K562 (cell line): ENCODE data around the gene WWOX. TPM values are rescaled to one million over a fixed set of nuclear protein-coding genes. Genes with fewer than 3 reads are reported as not detected.

ENCODE experiments used
- CREM ChIP-seq: IDR thresholded peaks from 2 replicates; pipeline ENCODE4 v1.6.1; 2014; ENCODE audit warnings: antibody characterized with exemption, low read depth
- HOMEZ ChIP-seq: fragments of 250-450 bp; sonication (Bioruptor Pico); IDR thresholded peaks from 2 replicates; pipeline ENCODE4 v1.4.0; 2020; ENCODE audit warnings: mild to moderate bottlenecking, moderate library complexity
- MTA1 ChIP-seq: fragments of 450-650 bp; IDR thresholded peaks from 2 replicates; pipeline ENCODE4 v1.6.1; 2017; ENCODE audit warnings: borderline replicate concordance
- SMAD4 ChIP-seq: fragments of 250-450 bp; sonication (Bioruptor Pico); conservative IDR thresholded peaks from 2 replicates; pipeline ENCODE4 v1.8.0; 2021; ENCODE audit warnings: inconsistent platforms, mild to moderate bottlenecking, moderate library complexity
- TAF9B ChIP-seq: fragments of 450-650 bp; IDR thresholded peaks from 2 replicates; pipeline ENCODE4 v1.6.1; 2018; ENCODE audit warnings: mild to moderate bottlenecking; ENCODE audit not compliant: partially characterized antibody
- ZBTB34 ChIP-seq: fragments of 250-450 bp; sonication (Bioruptor Pico); IDR thresholded peaks from 2 replicates; pipeline ENCODE4 v1.8.0; 2021; ENCODE audit warnings: mild to moderate bottlenecking, moderate library complexity
- ZC3H11A ChIP-seq: IDR thresholded peaks from 2 replicates; pipeline ENCODE4 v1.6.1; 2012; ENCODE audit warnings: low read depth, low read length, improper control_type of control experiment
- polyA plus RNA-seq, 8 experiments: library from polyadenylated mRNA; depleted of rRNA in 4 of 8; stranded (reverse) in 5 of 8; unstranded in 3 of 8; fragments of >200 nt; fragmentation: Nextera tagmentation in 2 of 8; fragmentation: Illumina TruSeq in 1 of 8; extraction: Ambion mirVana in 2 of 8; extraction: Trizol in 1 of 8; gene quantifications; 2 replicates each; pipeline versions ENCODE4 v1.2.1 to v1.2.3, GENCODE V29; 2011 to 2014; ENCODE audit warnings: inconsistent platforms in 1 of 8, missing spikeins in 1 of 8
- total RNA-seq, 7 experiments: library from RNA; depleted of rRNA in 6 of 7; stranded (reverse); fragments of >200 nt in 6 of 7; fragmentation: Illumina TruSeq in 2 of 7; extraction: Trizol in 2 of 7; gene quantifications; 2 replicates each; pipeline versions ENCODE4 v1.2.1 to v1.2.3, GENCODE V29; 2011 to 2021; ENCODE audit warnings: low replicate concordance in 1 of 7
- TF ChIP-seq, protein P1 (sequence below), 2 experiments: fragments of 200-800 bp in 1 of 2; sonication (Bioruptor generic) in 1 of 2; sonication (generic) in 1 of 2; formaldehyde crosslinking in 1 of 2; IDR thresholded peaks in 1 of 2; conservative IDR thresholded peaks in 1 of 2; 2 replicates each; pipeline versions ENCODE4 v1.5.0 to v1.6.1; 2016 to 2020; ENCODE audit warnings: missing compliant biosample characterization in 1 of 2, missing genetic modification characterization in 1 of 2, missing genetic modification reagents in 1 of 2
- TF ChIP-seq, protein P2 (sequence below), 2 experiments: fragments of 450-650 bp; IDR thresholded peaks; 2 replicates each; pipeline ENCODE4 v1.6.1; 2016; ENCODE audit warnings: mild to moderate bottlenecking in 2 of 2, borderline replicate concordance in 1 of 2, low read depth in 1 of 2, moderate library complexity in 1 of 2
- TF ChIP-seq, protein P3 (sequence below): fragments of 250-450 bp; sonication (Bioruptor Pico); IDR thresholded peaks from 2 replicates; pipeline ENCODE4 v1.5.0; 2020; ENCODE audit warnings: mild to moderate bottlenecking, borderline replicate concordance

WWOX gene
- total and polyA plus RNA-seq, 9 of the 15 experiments (the other 6 are each of a cell fraction or from before 2014, with no cell fraction given), result 1.6 to 22.7 (median 8.1) TPM

DNA sequence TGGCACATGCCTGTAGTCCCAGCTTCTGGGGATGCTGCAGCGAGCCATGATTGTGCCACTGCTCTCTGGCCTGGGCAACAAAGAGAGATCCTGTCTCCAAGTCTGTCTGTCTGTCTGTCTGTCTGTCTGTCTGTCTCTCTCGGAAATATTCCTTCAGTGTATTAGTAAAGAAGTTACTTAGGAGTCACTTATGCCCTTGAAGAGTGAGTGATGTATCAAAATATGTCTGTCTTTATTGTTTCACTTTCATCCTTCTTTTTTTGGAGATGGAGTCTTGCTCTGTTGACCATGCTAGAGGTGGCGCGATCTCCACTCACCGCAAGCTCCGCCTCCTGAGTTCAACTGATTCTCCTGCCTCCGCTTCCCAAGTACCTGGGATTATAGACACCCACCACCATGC is 410.5 kb downstream of the WWOX start (continued):
- TF ChIP-seq, protein P1, sequence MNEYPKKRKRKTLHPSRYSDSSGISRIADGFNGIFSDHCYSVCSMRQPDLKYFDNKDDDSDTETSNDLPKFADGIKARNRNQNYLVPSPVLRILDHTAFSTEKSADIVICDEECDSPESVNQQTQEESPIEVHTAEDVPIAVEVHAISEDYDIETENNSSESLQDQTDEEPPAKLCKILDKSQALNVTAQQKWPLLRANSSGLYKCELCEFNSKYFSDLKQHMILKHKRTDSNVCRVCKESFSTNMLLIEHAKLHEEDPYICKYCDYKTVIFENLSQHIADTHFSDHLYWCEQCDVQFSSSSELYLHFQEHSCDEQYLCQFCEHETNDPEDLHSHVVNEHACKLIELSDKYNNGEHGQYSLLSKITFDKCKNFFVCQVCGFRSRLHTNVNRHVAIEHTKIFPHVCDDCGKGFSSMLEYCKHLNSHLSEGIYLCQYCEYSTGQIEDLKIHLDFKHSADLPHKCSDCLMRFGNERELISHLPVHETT (CRISPR knock-in tag; conservative IDR thresholded peaks at IDR 0.05 in 1 of 2, IDR thresholded peaks at IDR 0.05 in 1 of 2), result no peak
- TF ChIP-seq HOMEZ (CRISPR knock-in tag) (no peak), TAF9B (no peak), ZC3H11A (no peak), ZBTB34 (CRISPR knock-in tag) (no peak), SMAD4 (CRISPR knock-in tag) (no peak), MTA1 (no peak), CREM (no peak)
- TF ChIP-seq, protein P2, sequence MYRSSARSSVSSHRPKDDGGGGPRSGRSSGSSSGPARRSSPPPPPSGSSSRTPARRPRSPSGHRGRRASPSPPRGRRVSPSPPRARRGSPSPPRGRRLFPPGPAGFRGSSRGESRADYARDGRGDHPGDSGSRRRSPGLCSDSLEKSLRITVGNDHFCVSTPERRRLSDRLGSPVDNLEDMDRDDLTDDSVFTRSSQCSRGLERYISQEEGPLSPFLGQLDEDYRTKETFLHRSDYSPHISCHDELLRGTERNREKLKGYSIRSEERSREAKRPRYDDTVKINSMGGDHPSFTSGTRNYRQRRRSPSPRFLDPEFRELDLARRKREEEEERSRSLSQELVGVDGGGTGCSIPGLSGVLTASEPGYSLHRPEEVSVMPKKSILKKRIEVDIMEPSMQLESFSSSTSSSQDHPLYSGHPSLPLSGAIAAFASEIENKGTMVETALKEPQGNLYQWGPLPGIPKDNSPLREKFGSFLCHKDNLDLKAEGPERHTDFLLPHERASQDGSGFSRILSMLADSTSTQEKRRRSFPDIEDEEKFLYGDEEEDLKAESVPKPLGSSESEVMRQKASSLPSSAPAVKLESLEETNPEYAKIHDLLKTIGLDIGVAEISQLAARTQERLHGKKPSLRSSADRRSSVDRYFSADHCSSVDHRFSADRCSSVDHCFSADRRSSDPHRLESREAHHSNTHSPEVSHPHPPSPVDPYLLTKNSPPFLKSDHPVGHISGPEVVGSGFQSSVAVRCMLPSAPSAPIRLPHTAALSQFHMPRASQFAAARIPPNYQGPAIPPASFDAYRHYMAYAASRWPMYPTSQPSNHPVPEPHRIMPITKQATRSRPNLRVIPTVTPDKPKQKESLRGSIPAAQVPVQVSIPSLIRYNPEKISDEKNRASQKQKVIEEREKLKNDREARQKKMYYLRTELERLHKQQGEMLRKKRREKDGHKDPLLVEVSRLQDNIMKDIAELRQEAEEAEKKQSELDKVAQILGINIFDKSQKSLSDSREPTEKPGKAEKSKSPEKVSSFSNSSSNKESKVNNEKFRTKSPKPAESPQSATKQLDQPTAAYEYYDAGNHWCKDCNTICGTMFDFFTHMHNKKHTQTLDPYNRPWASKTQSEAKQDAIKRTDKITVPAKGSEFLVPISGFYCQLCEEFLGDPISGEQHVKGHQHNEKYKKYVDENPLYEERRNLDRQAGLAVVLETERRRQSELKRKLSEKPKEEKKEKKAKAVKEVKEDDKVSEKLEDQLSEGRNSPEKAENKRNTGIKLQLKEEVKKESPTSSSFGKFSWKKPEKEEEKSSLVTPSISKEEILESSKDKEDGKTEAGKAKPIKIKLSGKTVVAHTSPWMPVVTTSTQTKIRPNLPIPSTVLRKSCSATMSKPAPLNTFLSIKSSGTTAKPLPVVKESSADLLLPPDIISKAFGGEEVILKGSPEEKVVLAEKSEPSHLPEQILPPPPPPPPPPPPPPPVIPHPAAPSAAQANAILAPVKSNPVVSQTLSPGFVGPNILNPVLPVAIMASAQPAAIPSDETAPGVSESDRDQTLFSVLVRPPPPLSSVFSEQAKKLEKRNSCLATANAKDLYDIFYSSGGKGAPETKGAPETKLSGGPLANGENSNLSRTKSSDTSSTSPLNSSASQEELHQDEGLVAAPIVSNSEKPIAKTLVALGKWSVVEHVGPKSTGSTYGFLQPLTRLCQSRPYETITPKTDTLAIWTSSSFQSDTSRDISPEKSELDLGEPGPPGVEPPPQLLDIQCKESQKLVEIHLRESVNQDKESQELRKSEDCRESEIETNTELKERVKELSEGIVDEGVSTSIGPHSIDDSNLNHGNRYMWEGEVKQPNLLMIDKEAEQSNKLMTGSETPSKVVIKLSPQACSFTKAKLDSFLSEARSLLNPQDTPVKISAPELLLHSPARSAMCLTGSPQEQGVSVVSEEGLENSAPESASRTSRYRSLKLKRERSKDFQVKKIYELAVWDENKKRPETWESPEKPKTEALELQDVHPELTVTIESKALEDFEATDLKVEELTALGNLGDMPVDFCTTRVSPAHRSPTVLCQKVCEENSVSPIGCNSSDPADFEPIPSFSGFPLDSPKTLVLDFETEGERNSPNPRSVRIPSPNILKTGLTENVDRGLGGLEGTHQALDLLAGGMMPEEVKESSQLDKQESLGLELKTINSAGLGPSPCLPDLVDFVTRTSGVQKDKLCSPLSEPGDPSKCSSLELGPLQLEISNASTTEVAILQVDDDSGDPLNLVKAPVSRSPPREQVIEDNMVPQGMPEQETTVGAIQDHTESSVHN (IDR thresholded peaks at IDR 0.05; ENCODE audit: borderline replicate concordance in 1 of 2, low read depth in 1 of 2), result no peak
- TF ChIP-seq, protein P3, sequence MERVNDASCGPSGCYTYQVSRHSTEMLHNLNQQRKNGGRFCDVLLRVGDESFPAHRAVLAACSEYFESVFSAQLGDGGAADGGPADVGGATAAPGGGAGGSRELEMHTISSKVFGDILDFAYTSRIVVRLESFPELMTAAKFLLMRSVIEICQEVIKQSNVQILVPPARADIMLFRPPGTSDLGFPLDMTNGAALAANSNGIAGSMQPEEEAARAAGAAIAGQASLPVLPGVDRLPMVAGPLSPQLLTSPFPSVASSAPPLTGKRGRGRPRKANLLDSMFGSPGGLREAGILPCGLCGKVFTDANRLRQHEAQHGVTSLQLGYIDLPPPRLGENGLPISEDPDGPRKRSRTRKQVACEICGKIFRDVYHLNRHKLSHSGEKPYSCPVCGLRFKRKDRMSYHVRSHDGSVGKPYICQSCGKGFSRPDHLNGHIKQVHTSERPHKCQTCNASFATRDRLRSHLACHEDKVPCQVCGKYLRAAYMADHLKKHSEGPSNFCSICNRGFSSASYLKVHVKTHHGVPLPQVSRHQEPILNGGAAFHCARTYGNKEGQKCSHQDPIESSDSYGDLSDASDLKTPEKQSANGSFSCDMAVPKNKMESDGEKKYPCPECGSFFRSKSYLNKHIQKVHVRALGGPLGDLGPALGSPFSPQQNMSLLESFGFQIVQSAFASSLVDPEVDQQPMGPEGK (CRISPR knock-in tag), result no peak
